Activated CD4-positive, alpha-beta T cell treated with anti-CD3 and anti-CD28 coated beads for 1 hour (primary cell): ENCODE measurements around the gene USE1.

ENCODE experiments used
- DNase-seq: peaks from one replicate; pipeline ENCODE4 v3.0.0-alpha.2; 2020

USE1 gene

GRCh38 chr19:17205237-17206140 is 9.7 kb upstream of the USE1 start:
- DNase-seq: peak; percentile 52

GRCh38 chr19:17206736-17207581 is 8.2 kb upstream of the USE1 start:
- DNase-seq: no peak

GRCh38 chr19:17209126-17210036 is 5.8 kb upstream of the USE1 start:
- DNase-seq: no peak

GRCh38 chr19:17210296-17210695 is 4.9 kb upstream of the USE1 start:
- DNase-seq: no peak

- DNase-seq: no peak
These were observed 3.4 kb upstream of the USE1 start for GRCh38 chr19:17211547-17212446.

GRCh38 chr19:17213334-17213733 is 1.8 kb upstream of the USE1 start:
- DNase-seq: no peak

DNA sequence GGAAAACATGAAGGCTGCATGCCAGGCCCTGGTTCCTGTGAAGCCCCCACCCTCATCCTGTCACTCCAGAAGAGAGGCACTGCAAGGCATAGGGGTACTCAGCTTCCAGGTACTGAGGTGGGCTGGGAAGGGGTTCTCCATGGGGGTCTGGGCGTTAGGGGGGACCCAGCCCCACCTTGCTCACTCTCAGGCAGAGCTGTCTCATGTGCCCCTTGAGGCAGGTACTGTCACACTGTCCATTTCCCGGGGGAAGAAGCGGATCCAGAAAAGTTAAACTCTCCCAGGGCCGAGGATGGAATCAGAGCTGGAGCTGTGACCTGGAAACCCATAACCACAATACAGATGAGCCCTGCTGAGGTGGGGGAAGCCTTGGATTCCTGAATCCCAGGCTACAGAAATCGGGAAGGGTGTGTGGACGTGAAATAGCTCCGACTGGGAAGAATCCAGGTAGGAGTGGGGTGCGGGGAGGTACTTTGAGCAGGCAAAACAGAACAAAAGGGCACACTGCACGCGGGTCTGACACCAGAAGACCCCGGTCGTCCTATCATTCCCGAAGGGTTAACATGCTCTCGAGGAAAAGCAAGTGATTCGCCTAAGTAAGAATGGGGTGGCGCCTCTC is 540 bp upstream of the USE1 start:
- no peak for DNase-seq

DNA sequence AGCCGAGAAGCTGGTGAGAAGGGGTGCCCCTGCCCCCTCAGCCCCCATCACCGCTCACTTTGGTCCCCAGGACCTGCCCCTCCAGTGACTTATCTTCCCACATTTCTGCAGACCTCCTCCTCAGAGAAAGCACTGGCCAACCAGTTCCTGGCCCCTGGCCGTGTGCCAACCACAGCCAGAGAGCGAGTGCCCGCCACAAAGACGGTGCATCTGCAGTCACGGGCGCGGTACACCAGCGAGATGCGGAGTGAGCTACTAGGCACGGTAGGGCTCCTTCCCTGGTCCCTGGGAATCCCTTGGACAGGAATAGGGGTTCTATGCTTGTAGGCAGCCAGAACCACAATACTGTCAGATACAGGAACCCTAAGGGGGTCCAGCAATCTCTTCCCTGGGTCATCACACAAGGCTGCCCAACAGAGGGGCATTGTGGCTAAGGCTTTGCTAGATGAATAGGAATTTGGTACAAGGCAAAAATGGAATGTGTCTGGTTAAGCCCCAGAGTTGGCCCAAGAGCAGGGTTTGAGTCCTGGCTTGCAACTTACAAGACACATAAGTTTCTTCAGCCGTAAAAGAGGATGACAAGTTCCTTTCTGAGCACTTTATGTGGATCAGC is 1.0 kb downstream of the USE1 start:
- DNase-seq: no peak

- DNase-seq: no peak
These were observed 4.1 kb downstream of the USE1 start for GRCh38 chr19:17219286-17219685.

GRCh38 chr19:17220207-17220758 is 5.1 kb downstream of the USE1 start:
- no peak for DNase-seq

GRCh38 chr19:17225053-17225452 is 9.9 kb downstream of the USE1 start:
- DNase-seq: no peak

GRCh38 chr19:17226002-17226933 is 11.1 kb downstream of the USE1 start, which contains the start of gene OCEL1:
TSS of gene OCEL1 (plus strand) at chr19:17226226. CDS start at chr19:17226248, 22 bp downstream.
- DNase-seq: peak; percentile 93

DNA sequence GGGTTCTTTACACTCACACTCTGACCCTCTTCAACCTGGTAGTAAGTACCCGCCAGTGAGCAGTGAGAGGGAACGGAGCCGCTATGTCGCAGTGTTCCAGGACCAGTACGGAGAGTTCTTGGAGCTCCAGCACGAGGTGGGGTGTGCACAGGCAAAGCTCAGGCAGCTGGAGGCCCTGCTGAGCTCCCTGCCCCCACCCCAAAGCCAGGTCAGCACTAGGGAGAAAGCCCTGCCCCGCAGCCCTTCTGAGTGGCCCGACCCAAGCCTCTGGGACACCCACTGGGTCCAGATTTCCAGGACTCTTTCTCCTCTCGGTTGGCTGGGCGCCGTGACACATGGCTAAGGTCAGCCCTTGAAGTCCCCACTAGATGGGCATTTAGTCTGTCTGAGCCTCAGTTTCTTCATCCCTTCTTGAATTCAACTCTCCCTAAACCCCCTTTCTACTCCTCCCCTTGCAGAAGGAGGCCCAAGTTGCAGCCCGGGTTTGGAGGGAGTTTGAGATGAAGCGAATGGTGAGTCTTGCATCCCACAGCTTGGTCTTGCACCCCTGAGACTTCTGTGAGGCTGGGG is 12.7 kb downstream of the USE1 start:
- DNase-seq: no peak

- no peak for DNase-seq
These were observed 14.7 kb downstream of the USE1 start for GRCh38 chr19:17229890-17230289.

DNA sequence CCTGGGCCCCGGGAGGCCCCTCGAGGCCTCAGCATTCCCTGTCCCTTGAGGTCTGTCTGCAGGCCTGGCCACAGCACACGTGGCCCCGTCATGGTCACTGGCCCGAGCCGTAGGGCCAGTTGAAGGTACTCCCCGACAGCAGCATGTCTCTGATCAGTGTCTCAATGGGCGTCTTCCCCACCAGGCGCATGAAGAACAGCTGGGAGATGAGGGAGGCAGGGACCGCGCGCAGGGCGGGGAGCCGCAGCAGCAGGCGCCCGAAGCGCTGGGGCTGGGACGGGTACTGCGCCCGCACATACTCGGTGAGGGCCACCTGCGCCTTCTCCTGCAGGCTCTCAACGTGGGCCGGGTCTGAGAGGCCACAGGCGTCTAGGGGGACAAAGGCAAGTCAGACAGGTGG is 17.1 kb downstream of the USE1 start:
- DNase-seq: no peak

DNA sequence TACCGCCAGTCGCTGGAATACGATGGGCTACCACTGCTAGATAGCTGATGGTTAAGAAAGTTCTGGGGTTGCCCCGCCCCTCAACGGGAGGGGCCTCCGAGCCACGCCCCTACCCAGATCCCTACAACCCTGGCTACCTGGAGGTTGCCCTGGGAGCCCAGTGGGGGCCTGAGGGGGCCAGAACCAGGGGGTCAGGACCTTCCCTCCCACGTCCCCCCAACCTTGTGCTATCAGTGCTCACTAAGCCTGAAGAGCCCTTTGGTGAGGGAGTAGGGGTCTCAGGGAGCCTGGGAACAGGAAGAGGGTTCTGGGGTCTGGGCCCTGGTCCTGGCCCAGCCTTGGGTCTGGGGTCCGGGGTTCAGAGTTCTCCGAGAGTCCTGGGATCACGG is 19.7 kb downstream of the USE1 start:
- DNase-seq: peak; percentile 32

DNA sequence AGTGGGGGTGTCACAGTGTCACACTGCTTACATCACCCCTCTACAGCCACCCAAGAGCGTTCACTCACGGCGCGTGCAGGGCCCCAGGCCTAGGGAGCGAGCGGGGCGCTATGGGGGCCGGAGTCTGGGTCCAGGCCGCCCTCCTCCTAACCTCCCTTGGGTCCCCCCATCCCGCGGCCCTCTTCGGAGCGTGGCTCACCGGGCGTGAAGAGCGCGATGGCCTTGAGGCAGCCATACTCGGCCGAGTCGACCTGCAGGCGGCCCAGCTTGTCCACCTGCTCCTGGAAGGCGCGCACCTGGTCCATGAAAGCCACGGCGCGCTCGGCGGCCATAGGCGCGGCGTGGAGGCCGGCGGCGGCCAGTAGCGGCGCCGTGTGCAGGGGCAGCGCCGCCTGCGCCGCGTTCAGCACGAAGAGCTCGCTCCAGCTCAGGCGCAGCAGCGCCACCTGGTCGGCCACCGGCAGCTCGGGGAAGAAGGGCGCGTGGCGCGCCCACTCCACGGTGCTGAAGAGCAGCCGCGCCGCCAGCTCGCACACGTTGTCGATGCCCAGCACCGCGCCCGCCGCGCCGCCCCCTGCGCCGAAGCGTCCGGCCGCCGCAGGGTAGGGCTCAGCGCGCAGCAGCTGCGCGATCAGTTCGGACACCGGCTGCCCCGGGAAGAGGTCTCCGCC is 20.3 kb downstream of the USE1 start:
- peak; percentile 68 for DNase-seq
